ENCODE results near the gene GJC2. TPM values are rescaled to one million over a fixed set of nuclear protein-coding genes. Genes with fewer than 3 reads are reported as not detected.
A peak's percentile ranks its signal among the peaks of the same experiment; 100 is the strongest.

GJC2 gene
- total and polyA plus RNA-seq, 8 donors: 0.46 to 26.6 (median 1.5) TPM; not detected in 2

GRCh38 chr1:228160201-228160761 lies 10.6 kb downstream of the GJC2 start:
- no peaks in the 10 kb centered on the region for H3K36me3 ChIP-seq
- no peak for TF ChIP-seq CTCF (IDR thresholded peaks at IDR 0.05)
- TF ChIP-seq POLR2AphosphoS5 (IDR thresholded peaks at IDR 0.05): no peak
- no peak overlapping the region for H3K4me3 ChIP-seq
- intact Hi-C loops (cut with DNase I; ENCODE audit: low total_unique reads): no loop called here
- WGBS, 5 donors: 35 to 69% (median 64%) methylated on average over 3 to 15 of the region's 15 CpGs
- H3K27ac ChIP-seq: no peak overlapping the region
- no peak for DNase-seq
- no peaks in the 10 kb centered on the region for H3K9me3 ChIP-seq
- peaks cover 0 to 21% (median 10%) of the 10 kb centered on the region in 3 donors for H3K27me3 ChIP-seq
- peaks cover 23 to 45% (median 31%) of the 10 kb centered on the region in 4 donors for H3K4me1 ChIP-seq

- intact Hi-C loops (cut with DNase I; ENCODE audit: low total_unique reads): no loop called here
- TF ChIP-seq POLR2A (IDR thresholded peaks at IDR 0.05): no peak
- TF ChIP-seq CTCF (IDR thresholded peaks at IDR 0.05): no peak
- TF ChIP-seq EP300 (IDR thresholded peaks at IDR 0.05): no peak
- TF ChIP-seq POLR2AphosphoS5 (IDR thresholded peaks at IDR 0.05): no peak
- Histone ChIP-seq H3K9me3 (no peaks in the 10 kb centered on the region), H3K27ac (peak overlapping the region in 4 of 5 donors; percentile 52 to 100 (median 84)), H3K4me1 (peaks cover 23 to 40% (median 33%) of the 10 kb centered on the region in 4 donors), H3K27me3 (peaks cover 0 to 21% (median 10%) of the 10 kb centered on the region in 3 donors), H3K4me3 (no peak overlapping the region), H3K36me3 (no peaks in the 10 kb centered on the region)
- WGBS, 5 donors: 22 to 46% (median 36%) methylated on average over 6 to 7 of the region's 7 CpGs
- DNase-seq: no peak
Measured at GRCh38 chr1:228161362-228161761, 11.6 kb downstream of the GJC2 start.

- Histone ChIP-seq H3K36me3 (no peaks in the 10 kb centered on the region), H3K4me1 (peaks cover 23 to 45% (median 38%) of the 10 kb centered on the region in 4 donors), H3K4me3 (no peak overlapping the region), H3K27ac (peak overlapping the region in 4 of 5 donors; percentile 52 to 100 (median 84)), H3K27me3 (peaks cover 0 to 20% (median 10%) of the 10 kb centered on the region in 3 donors), H3K9me3 (no peaks in the 10 kb centered on the region)
- intact Hi-C loops (cut with DNase I; ENCODE audit: low total_unique reads): no loop called here
- DNase-seq: no peak
- TF ChIP-seq EP300 (IDR thresholded peaks at IDR 0.05): no peak
- TF ChIP-seq POLR2A (IDR thresholded peaks at IDR 0.05): no peak
- TF ChIP-seq POLR2AphosphoS5 (IDR thresholded peaks at IDR 0.05): no peak
- TF ChIP-seq CTCF (IDR thresholded peaks at IDR 0.05): no peak
- WGBS, 5 donors: 69 to 83% (median 79%) methylated on average over 9 of the region's 9 CpGs
Measured at GRCh38 chr1:228161866-228162265, 12.1 kb downstream of the GJC2 start.

GRCh38 chr1:228162286-228163006 lies 12.7 kb downstream of the GJC2 start:
- WGBS, 5 donors: 11 to 27% (median 19%) methylated on average over 12 to 14 of the region's 14 CpGs
- intact Hi-C loops (cut with DNase I; ENCODE audit: low total_unique reads): no loop called here
- H3K4me3 ChIP-seq: no peak overlapping the region
- DNase-seq: peak; percentile 37 to 76
- H3K4me1 ChIP-seq: peaks cover 23 to 51% (median 40%) of the 10 kb centered on the region in 4 donors
- no peaks in the 10 kb centered on the region for H3K9me3 ChIP-seq
- no peaks in the 10 kb centered on the region for H3K36me3 ChIP-seq
- H3K27ac ChIP-seq: peak overlapping the region; percentile 13 to 100 (median 72)
- peaks cover 0 to 16% (median 10%) of the 10 kb centered on the region in 3 donors for H3K27me3 ChIP-seq
- no peak for TF ChIP-seq EP300 (IDR thresholded peaks at IDR 0.05)
- no peak for TF ChIP-seq CTCF (IDR thresholded peaks at IDR 0.05)
- no peak for TF ChIP-seq POLR2A (IDR thresholded peaks at IDR 0.05)
- TF ChIP-seq POLR2AphosphoS5 (IDR thresholded peaks at IDR 0.05): no peak

Data from stomach (tissue), 9 donors.